Sigmoid colon (tissue), 4 donors: ENCODE measurements around the gene KRT27.

Experiments
- EP300 ChIP-seq, 4 donors: sonication (generic); formaldehyde crosslinking; IDR thresholded peaks; one replicate each; pipeline ENCODE4 v1.6.1; 2017; ENCODE audit warnings: antibody characterized with exemption in 4 of 4
- POLR2A ChIP-seq, 2 donors: fragments of 450-650 bp; IDR thresholded peaks; one replicate each; pipeline ENCODE4 v1.6.1; 2016; ENCODE audit warnings: antibody characterized with exemption in 2 of 2, mild to moderate bottlenecking in 2 of 2, moderate library complexity in 2 of 2

DNA sequence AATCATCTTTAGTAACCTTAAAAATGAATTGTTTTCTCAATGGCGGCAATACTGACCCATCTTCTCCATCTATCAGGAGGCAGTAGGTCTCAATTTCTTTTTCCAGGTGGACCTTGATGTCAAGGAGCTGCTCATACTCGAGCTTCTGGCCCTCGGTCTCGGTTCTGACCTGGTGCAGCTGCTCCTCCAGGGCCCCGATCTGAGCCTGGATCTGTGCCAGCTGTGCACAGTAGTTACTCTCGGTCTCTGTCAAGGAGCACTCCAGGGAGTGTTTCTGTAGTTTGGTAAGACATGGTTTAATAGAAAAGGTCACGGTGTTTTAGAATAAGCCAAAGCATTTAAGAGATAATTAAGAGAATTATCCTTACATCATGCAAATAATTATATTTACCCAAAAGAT, 4.9 kb downstream of the KRT27 start:
- TF ChIP-seq EP300 (IDR thresholded peaks at IDR 0.05) (no peak), POLR2A (IDR thresholded peaks at IDR 0.05) (no peak)
